GM21447 (cell line): ENCODE data around the gene ADCYAP1R1.

ENCODE experiments used
- ATAC-seq: cut with Tn5 transposase; IDR thresholded peaks from one replicate; pipeline ENCODE4 v1.9.1; 2021; ENCODE audit not compliant: unreplicated experiment

Gene ADCYAP1R1

GRCh38 chr7:31104361-31105255 is 52.5 kb downstream of the ADCYAP1R1 start:
- no peak for ATAC-seq

GRCh38 chr7:31105256-31105950 is 53.3 kb downstream of the ADCYAP1R1 start:
- ATAC-seq, result no peak

GRCh38 chr7:31106303-31107105 is 54.4 kb downstream of the ADCYAP1R1 start:
- ATAC-seq, result no peak

GRCh38 chr7:31107106-31108090 is 55.3 kb downstream of the ADCYAP1R1 start:
- no peak for ATAC-seq

- ATAC-seq, result no peak
These were observed 56.1 kb downstream of the ADCYAP1R1 start for GRCh38 chr7:31108097-31108657.

- ATAC-seq, result no peak
These were observed 57.6 kb downstream of the ADCYAP1R1 start for GRCh38 chr7:31109751-31110150.

- no peak for ATAC-seq
These were observed 58.4 kb downstream of the ADCYAP1R1 start for GRCh38 chr7:31110331-31111108.

GRCh38 chr7:31111109-31111451 is 59.0 kb downstream of the ADCYAP1R1 start:
- no peak for ATAC-seq

GRCh38 chr7:31113660-31114059 is 61.6 kb downstream of the ADCYAP1R1 start:
- no peak for ATAC-seq

- ATAC-seq, result no peak
These were observed 62.7 kb downstream of the ADCYAP1R1 start for GRCh38 chr7:31114593-31115343.

- no peak for ATAC-seq
These were observed 64.5 kb downstream of the ADCYAP1R1 start for GRCh38 chr7:31116615-31117014.

GRCh38 chr7:31119249-31119648 is 67.1 kb downstream of the ADCYAP1R1 start:
- no peak for ATAC-seq

GRCh38 chr7:31120800-31121513 is 68.8 kb downstream of the ADCYAP1R1 start:
- no peak for ATAC-seq

GRCh38 chr7:31121601-31122000 is 69.5 kb downstream of the ADCYAP1R1 start:
- no peak for ATAC-seq

GRCh38 chr7:31122649-31123058 is 70.5 kb downstream of the ADCYAP1R1 start:
- ATAC-seq, result no peak

- no peak for ATAC-seq
These were observed 71.2 kb downstream of the ADCYAP1R1 start for GRCh38 chr7:31123321-31123720.

GRCh38 chr7:31123726-31124125 is 71.6 kb downstream of the ADCYAP1R1 start:
- no peak for ATAC-seq

GRCh38 chr7:31125171-31125570 is 73.1 kb downstream of the ADCYAP1R1 start:
- no peak for ATAC-seq
